ENCODE measurements around the gene SERPINB2. TPM values are rescaled to one million over a fixed set of nuclear protein-coding genes. Genes with fewer than 3 reads are reported as not detected.

Gene SERPINB2, protein sequence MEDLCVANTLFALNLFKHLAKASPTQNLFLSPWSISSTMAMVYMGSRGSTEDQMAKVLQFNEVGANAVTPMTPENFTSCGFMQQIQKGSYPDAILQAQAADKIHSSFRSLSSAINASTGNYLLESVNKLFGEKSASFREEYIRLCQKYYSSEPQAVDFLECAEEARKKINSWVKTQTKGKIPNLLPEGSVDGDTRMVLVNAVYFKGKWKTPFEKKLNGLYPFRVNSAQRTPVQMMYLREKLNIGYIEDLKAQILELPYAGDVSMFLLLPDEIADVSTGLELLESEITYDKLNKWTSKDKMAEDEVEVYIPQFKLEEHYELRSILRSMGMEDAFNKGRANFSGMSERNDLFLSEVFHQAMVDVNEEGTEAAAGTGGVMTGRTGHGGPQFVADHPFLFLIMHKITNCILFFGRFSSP
- total RNA-seq = 100 to 1,000 TPM in 2 of 4 donors, 10 to 100 TPM in 2; 35.0 to 190 (median 114) TPM

GRCh38 chr18:63887424-63887823 lies at the start of gene SERPINB2:
Gene SERPINB2, plus strand, starts transcription at chr18:63887705. Its CDS starts 3,740 bp downstream, at chr18:63891445.
- no peaks in the 10 kb centered on the region for H3K9me3 ChIP-seq
- H3K27me3 ChIP-seq = no peaks in the 10 kb centered on the region
- WGBS = 50% methylated on average over 1 of the region's 1 CpG
- no peak within 1 kb of the TSS for H3K27ac ChIP-seq
- H3K36me3 ChIP-seq = no peaks in the 10 kb centered on the region
- DNase-seq (ENCODE audit: low spot score in 2 of 2) = no peak
- TF ChIP-seq POLR2AphosphoS5 (IDR thresholded peaks at IDR 0.05) = no peak
- no peak for TF ChIP-seq EP300 (IDR thresholded peaks at IDR 0.05)
- no peak for TF ChIP-seq POLR2A (IDR thresholded peaks at IDR 0.05)
- no peak for TF ChIP-seq CTCF (IDR thresholded peaks at IDR 0.05)
- H3K4me1 ChIP-seq = peaks cover 16% of the 10 kb centered on the region
- peak within 1 kb of the TSS; percentile 13 for H3K4me3 ChIP-seq

DNA sequence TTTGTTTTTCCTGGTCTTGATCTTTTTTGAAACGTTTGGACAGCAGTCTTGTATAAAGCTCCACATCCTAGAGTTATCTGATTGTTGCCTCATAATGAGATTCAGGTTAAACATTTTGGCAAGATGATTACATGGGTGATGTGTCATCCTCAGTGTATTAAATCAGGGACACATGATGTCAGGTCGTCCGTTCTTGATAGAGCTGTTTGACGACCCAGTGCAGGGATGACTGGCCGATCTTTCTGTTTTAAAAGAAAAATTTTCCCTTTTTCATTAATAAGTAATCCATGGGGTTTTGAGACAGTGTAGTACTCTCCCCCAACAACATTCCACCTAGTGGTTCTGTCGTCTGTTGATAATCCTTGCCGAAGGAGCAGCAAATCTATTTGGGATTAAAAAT lies 44.5 kb upstream of the SERPINB2 start:
- Histone ChIP-seq H3K27ac (no peak overlapping the region), H3K9me3 (no peaks in the 10 kb centered on the region), H3K36me3 (no peaks in the 10 kb centered on the region), H3K4me1 (no peaks in the 10 kb centered on the region), H3K27me3 (peaks cover 4% of the 10 kb centered on the region), H3K4me3 (no peak overlapping the region)
- DNase-seq (ENCODE audit: low spot score in 2 of 2) = no peak
- WGBS = 50% methylated on average over 7 of the region's 7 CpGs
- TF ChIP-seq EP300 (IDR thresholded peaks at IDR 0.05) (no peak), POLR2AphosphoS5 (IDR thresholded peaks at IDR 0.05) (no peak), CTCF (IDR thresholded peaks at IDR 0.05) (no peak), POLR2A (IDR thresholded peaks at IDR 0.05) (no peak)

GRCh38 chr18:63844254-63844653 lies 43.3 kb upstream of the SERPINB2 start:
- TF ChIP-seq POLR2A (IDR thresholded peaks at IDR 0.05) (no peak), POLR2AphosphoS5 (IDR thresholded peaks at IDR 0.05) (no peak), CTCF (IDR thresholded peaks at IDR 0.05) (peak in 1 of 2 donors; percentile 13)
- Histone ChIP-seq H3K27ac (no peak overlapping the region), H3K4me1 (no peaks in the 10 kb centered on the region), H3K9me3 (no peaks in the 10 kb centered on the region), H3K4me3 (no peak overlapping the region), H3K27me3 (peaks cover 4% of the 10 kb centered on the region), H3K36me3 (no peaks in the 10 kb centered on the region)
- 11% methylated on average over 3 of the region's 3 CpGs for WGBS
- no peak for DNase-seq (ENCODE audit: low spot score in 2 of 2)

- no peak overlapping the region for H3K4me3 ChIP-seq
- 2% methylated on average over 2 of the region's 2 CpGs for WGBS
- H3K27me3 ChIP-seq = no peaks in the 10 kb centered on the region
- TF ChIP-seq POLR2AphosphoS5 (IDR thresholded peaks at IDR 0.05) = no peak
- peak; percentile 32 to 38 for TF ChIP-seq CTCF (IDR thresholded peaks at IDR 0.05)
- TF ChIP-seq EP300 (IDR thresholded peaks at IDR 0.05) = no peak
- TF ChIP-seq POLR2A (IDR thresholded peaks at IDR 0.05) = no peak
- DNase-seq (ENCODE audit: low spot score in 2 of 2) = no peak
- H3K36me3 ChIP-seq = no peaks in the 10 kb centered on the region
- H3K27ac ChIP-seq = no peak overlapping the region
- no peaks in the 10 kb centered on the region for H3K4me1 ChIP-seq
- H3K9me3 ChIP-seq = no peaks in the 10 kb centered on the region
Observed at GRCh38 chr18:63848159-63848558, 39.3 kb upstream of the SERPINB2 start.

DNA sequence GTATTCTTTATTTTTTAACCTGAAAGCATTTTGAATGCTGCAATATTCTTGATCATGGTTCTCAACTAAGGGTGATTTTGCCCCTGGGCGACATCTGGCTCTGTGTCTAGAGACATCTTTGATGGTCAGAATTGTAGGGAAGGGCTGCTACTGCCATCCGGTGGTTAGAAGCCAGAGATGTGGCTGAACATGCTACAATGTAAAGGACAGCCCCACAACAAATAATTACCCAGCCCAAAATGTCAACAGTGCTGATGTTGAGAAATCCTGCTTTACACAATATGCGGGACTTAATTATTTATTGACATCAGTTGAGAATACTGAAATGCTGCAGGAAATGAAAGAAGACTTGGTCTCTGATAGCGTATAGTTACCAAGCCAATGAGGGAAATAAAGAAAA lies 37.5 kb upstream of the SERPINB2 start:
- 45% methylated on average over 4 of the region's 4 CpGs for WGBS
- DNase-seq (ENCODE audit: low spot score in 2 of 2) = no peak
- no peaks in the 10 kb centered on the region for H3K4me1 ChIP-seq
- no peaks in the 10 kb centered on the region for H3K27me3 ChIP-seq
- no peak overlapping the region for H3K27ac ChIP-seq
- no peak overlapping the region for H3K4me3 ChIP-seq
- H3K9me3 ChIP-seq = no peaks in the 10 kb centered on the region
- TF ChIP-seq CTCF (IDR thresholded peaks at IDR 0.05) (no peak), POLR2AphosphoS5 (IDR thresholded peaks at IDR 0.05) (no peak), POLR2A (IDR thresholded peaks at IDR 0.05) (no peak), EP300 (IDR thresholded peaks at IDR 0.05) (no peak)
- no peaks in the 10 kb centered on the region for H3K36me3 ChIP-seq

Data from suprapubic skin (tissue), 4 donors.